SJCRH30 (cell line): ENCODE measurements around the gene USPL1. TPM values are rescaled to one million over a fixed set of nuclear protein-coding genes. Genes with fewer than 3 reads are reported as not detected.
A peak's percentile ranks its signal among the peaks of the same experiment; 100 is the strongest.

Source experiments
- DNase-seq, 2 experiments: peaks; one replicate each; pipeline ENCODE4 v3.0.0-alpha.2; 2015 to 2020
- H3K27ac ChIP-seq: fragments of 250-450 bp; sonication (Bioruptor Pico); 2 replicates; pipeline ENCODE4 v1.5.1; 2020; ENCODE audit warnings: mild to moderate bottlenecking, moderate library complexity
- H3K27me3 ChIP-seq: fragments of 250-450 bp; sonication (Bioruptor Pico); 2 replicates; pipeline ENCODE4 v1.5.1; 2020; ENCODE audit warnings: mild to moderate bottlenecking, moderate library complexity
- H3K36me3 ChIP-seq: fragments of 250-450 bp; sonication (Bioruptor Pico); 2 replicates; pipeline ENCODE4 v1.5.1; 2020; ENCODE audit warnings: mild to moderate bottlenecking, moderate library complexity
- H3K4me1 ChIP-seq: fragments of 250-450 bp; sonication (Bioruptor Pico); 2 replicates; pipeline ENCODE4 v1.5.1; 2020; ENCODE audit warnings: mild to moderate bottlenecking, moderate library complexity
- H3K4me3 ChIP-seq: fragments of 250-450 bp; sonication (Bioruptor Pico); 2 replicates; pipeline ENCODE4 v1.5.1; 2020; ENCODE audit warnings: mild to moderate bottlenecking, moderate library complexity
- H3K9me3 ChIP-seq: fragments of 250-450 bp; sonication (Bioruptor Pico); replicated peaks from 2 replicates; pipeline ENCODE4 v1.5.1; 2020; ENCODE audit warnings: mild to moderate bottlenecking, moderate library complexity
- total RNA-seq: library from RNA; depleted of rRNA; stranded (reverse); fragments of >200 nt; shearing (Covaris generic); gene quantifications from 2 replicates; pipeline ENCODE4 v1.2.3, GENCODE V29; 2014

USPL1 gene
- total RNA-seq, 1 experiment from 2014 or later: 46.0 TPM

DNA sequence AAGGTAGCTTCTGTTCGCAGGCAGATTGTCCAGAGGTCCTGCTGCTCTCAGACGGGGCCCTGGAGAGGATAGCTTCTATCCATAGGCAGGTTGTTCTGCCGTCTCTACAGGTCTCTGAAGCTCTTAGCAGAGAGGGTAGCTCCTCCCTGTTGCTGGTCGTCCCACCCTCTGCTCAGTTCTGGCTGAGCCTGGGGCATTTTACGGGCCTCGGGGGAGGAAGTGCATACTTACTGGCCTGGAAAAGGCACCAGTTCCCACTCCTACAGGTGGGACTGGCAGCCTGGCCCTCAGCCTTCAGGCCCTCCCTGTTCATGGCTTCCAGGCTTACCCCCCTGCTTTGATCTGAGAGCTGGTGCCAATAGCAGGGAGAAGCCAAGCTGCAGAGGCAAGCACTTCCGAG lies 42.3 kb downstream of the USPL1 start:
- DNase-seq: peak in 1 of 2 experiments; percentile 27
- H3K27me3 ChIP-seq: no peaks in the 10 kb centered on the region
- H3K4me1 ChIP-seq: no peaks in the 10 kb centered on the region
- H3K4me3 ChIP-seq: no peak overlapping the region
- no peaks in the 10 kb centered on the region for H3K9me3 ChIP-seq
- peaks cover 43% of the 10 kb centered on the region for H3K36me3 ChIP-seq
- H3K27ac ChIP-seq: no peak overlapping the region

DNA sequence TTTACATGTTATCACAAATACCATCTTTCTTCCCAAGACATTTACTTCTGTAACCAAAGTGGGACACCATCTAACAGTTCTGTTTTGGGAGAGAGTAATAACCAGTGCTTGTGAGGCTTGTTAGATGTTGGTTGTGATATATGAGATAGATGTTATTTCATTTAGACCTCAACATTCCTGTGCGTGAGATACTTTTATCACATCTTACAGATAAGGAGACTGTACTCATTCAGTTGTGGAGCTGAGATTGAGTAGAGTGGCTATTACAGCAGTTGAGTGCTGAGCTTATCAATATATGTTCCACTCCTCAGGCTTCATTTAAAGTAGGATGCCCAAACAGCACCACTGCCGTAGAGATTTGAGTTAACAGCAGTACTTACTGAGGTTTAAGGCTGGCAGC lies 43.1 kb downstream of the USPL1 start:
- no peak overlapping the region for H3K27ac ChIP-seq
- peaks cover 35% of the 10 kb centered on the region for H3K36me3 ChIP-seq
- no peaks in the 10 kb centered on the region for H3K27me3 ChIP-seq
- H3K9me3 ChIP-seq: no peaks in the 10 kb centered on the region
- no peak overlapping the region for H3K4me3 ChIP-seq
- H3K4me1 ChIP-seq: no peaks in the 10 kb centered on the region
- no peak for DNase-seq

DNA sequence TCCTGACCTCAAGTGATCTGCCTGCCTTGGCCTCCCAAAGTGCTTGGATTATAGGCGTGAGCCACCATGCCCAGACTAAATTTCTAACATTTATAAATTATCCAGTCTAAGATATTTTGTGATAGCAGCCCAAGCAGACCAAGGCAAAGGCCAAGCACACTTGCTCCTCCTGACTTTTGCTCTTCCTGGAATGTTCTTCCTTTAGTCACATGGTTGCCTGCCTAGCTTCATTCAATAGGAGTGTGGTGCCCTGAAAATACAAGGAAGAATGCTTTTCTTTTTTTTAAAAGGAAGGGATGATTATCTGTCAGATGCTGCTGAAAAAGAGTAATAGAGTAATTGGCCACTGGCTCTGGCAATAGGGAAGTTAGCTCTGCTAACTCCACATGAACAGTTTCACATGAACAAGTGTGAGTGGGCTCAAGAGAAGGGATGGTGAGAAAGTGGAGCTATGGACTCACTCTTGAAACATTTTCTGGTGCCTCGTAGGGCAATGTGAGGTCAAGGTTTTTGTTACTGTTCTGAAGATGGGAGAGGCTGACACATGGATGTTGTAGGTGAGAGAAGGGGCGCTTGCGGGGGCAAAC lies 47.1 kb downstream of the USPL1 start:
- Histone ChIP-seq H3K36me3 (no peaks in the 10 kb centered on the region), H3K27me3 (no peaks in the 10 kb centered on the region), H3K27ac (no peak overlapping the region), H3K4me1 (no peaks in the 10 kb centered on the region), H3K4me3 (no peak overlapping the region), H3K9me3 (no peaks in the 10 kb centered on the region)
- no peak for DNase-seq

DNA sequence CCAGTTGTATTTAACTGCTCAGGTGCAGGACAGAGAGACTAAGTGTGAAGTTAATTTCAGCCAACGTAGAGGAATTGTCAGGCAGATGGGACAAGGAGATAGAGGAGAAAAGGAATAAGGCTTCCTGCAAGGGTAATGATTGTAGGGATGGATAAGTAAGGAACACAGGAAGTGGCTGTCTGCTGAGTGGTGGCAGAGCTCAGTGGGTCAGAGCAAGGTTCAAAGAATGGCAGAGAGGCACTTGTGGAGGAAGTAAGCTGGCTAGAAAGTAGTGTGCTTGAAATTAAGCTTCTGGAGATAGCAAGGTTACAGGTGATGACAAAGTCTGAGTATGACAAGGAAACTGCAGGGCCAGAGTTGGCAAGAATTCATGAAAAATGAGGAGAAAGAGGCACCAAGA lies 47.9 kb downstream of the USPL1 start:
- no peak overlapping the region for H3K4me3 ChIP-seq
- H3K9me3 ChIP-seq: no peaks in the 10 kb centered on the region
- no peaks in the 10 kb centered on the region for H3K27me3 ChIP-seq
- no peaks in the 10 kb centered on the region for H3K36me3 ChIP-seq
- H3K27ac ChIP-seq: no peak overlapping the region
- H3K4me1 ChIP-seq: no peaks in the 10 kb centered on the region
- no peak for DNase-seq

DNA sequence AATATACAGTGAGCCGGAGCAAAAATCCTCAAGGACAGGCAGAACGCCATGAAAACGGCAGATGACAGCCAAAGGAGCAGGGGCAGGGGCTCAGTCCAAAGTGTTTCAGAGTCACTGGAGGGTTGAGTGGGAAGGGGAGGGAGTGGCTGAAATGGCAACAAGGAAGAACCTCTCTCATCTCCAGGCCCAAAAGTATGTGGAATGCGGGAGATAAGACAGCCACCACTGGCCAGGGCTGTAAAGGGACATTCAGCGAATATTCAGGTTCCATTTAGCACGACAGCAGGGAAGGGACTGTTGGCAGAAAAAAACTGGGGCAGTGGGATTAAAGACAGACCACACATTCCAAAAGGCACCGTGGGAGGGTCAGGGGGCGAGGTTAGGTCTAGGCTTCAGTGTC lies 48.4 kb downstream of the USPL1 start:
- DNase-seq: no peak
- Histone ChIP-seq H3K4me1 (no peaks in the 10 kb centered on the region), H3K36me3 (no peaks in the 10 kb centered on the region), H3K27me3 (no peaks in the 10 kb centered on the region), H3K27ac (no peak overlapping the region), H3K9me3 (no peaks in the 10 kb centered on the region), H3K4me3 (no peak overlapping the region)

DNA sequence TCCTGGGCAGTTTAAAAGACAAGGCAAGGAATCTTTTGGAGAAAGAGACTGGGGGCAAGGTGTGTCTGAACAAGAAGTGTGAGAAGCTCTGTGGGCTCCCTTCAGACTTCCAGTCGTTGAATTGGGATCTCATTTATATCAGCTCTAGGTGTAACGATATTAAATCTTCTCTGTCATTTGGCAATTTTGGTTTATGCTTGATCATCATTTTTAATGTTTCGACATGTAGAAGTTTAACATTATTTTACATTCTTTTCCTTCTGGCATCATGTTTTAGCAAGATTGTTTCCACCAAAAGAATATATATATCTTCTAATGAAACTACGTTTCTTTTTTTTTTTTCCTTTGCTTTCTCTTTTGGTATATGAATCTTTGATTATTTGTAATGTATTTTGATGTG lies 49.3 kb downstream of the USPL1 start:
- DNase-seq: no peak
- H3K4me3 ChIP-seq: no peak overlapping the region
- no peak overlapping the region for H3K27ac ChIP-seq
- no peaks in the 10 kb centered on the region for H3K9me3 ChIP-seq
- H3K4me1 ChIP-seq: no peaks in the 10 kb centered on the region
- H3K36me3 ChIP-seq: no peaks in the 10 kb centered on the region
- no peaks in the 10 kb centered on the region for H3K27me3 ChIP-seq

DNA sequence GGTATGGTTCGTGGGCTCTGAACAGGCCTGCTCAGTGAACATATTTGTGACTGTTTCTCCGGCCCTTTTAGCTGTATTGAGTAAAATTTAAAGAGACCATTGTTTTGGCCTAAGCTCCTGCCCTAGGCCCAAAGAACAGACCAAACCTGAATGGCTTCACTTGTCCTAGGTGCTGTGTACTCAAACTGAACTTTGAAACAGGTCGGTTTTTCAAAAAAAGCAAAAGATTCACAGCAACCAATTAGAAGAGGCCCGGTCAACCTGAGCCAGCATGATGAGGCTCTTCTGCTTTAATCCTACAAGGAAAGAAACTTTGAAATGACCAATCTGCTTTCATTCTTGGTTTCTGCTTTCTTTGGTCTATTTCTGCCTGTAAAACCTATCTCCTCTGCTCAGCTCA lies 50.6 kb downstream of the USPL1 start:
- H3K27me3 ChIP-seq: no peaks in the 10 kb centered on the region
- no peak for DNase-seq
- H3K9me3 ChIP-seq: 0 out of 2 replicates have a peak, but pooled peaks cover under 1% of the 10 kb centered on the region
- no peak overlapping the region for H3K27ac ChIP-seq
- no peak overlapping the region for H3K4me3 ChIP-seq
- no peaks in the 10 kb centered on the region for H3K36me3 ChIP-seq
- H3K4me1 ChIP-seq: no peaks in the 10 kb centered on the region

DNA sequence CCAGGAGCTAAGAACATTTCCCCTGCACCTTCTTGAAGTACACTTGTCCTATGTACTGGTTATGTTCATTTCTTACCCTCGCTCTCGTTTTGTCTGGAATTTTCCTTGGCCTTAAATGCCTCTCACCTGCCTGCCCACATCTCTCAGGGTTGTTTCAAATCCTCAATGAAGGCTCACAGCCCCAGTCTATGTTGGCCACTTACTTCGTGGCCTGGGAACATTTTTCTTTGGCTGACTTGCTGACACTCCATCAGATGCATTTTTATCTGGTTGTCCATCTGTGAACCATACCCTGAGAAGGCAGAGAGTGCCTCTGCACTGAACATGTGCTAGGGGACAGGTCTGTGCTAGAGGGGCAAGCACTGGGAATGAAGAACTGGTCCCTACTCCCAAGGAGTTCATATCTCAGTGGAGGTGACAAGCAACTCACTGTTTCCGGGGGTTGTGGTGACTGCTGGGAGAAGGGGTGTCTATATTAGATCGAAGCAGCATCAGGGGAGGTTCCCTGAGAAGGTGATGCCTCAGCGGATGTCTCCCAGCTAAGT lies 53.6 kb downstream of the USPL1 start:
- no peak overlapping the region for H3K27ac ChIP-seq
- H3K4me1 ChIP-seq: no peaks in the 10 kb centered on the region
- no peaks in the 10 kb centered on the region for H3K27me3 ChIP-seq
- no peak overlapping the region for H3K4me3 ChIP-seq
- DNase-seq: no peak
- H3K36me3 ChIP-seq: no peaks in the 10 kb centered on the region
- 0 out of 2 replicates have a peak, but pooled peaks cover 4% of the 10 kb centered on the region for H3K9me3 ChIP-seq

DNA sequence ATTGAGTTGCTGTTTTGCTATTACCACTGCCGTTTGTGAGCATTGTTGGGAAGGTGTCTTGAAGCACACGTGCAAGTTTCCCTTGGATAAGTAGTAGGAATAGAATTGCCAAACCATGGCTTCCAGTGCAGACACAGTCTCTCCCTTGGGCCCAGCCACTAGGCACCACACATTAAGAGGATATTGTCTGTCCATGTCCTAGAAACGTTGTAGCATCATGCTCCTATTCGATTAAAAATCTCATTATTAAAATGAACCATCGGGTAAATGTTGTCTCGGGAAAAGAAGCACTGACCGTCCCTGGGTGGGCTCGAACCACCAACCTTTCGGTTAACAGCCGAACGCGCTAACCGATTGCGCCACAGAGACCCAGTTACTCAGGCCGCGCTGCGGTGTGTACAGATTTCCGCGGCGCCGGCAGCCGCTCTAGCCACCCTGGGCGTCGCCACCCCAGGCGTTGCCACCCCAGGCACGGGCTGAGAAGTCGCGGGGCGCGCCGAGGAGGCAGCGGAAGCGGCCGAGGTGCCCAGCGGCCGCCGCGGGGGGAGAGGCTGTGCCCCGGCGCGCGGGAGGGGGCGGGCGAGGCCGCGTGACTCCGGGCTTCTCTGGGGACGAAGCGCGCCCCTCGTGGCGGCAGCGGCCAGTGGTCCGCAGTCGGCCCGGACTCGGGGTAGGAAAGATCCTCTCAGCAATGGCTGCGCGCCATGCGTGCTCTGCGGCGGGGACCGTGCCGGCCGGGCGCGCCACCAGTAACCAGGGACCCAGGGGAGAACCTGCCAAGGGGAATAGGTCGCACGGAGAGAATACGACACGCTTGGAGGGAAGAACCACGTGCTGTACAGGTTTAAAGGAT lies 56.2 kb downstream of the USPL1 start:
- DNase-seq: no peak
- H3K4me3 ChIP-seq: no peak overlapping the region
- H3K27me3 ChIP-seq: no peaks in the 10 kb centered on the region
- 0 out of 2 replicates have a peak, but pooled peaks cover 4% of the 10 kb centered on the region for H3K9me3 ChIP-seq
- no peaks in the 10 kb centered on the region for H3K4me1 ChIP-seq
- no peaks in the 10 kb centered on the region for H3K36me3 ChIP-seq
- H3K27ac ChIP-seq: no peak overlapping the region

DNA sequence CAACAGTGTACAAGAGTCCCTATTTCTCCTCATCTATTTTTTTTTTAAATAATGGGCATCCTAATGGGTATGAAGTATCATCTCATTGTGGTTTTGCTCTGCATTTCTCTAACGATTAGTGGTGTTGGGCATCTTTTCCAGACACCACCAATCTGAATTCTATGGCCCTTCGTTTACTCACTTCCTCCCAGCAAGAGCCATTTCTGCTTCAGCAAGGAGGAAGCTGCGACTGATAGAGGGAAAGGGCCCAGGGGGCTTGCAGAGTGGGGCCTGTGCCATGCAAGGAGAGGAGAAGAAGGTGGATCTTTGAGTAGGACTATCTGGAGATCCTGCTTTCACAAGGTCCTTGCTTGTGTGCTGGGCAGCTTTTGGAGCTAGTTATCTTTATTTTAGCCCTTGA lies 58.0 kb downstream of the USPL1 start:
- H3K9me3 ChIP-seq: 0 out of 2 replicates have a peak, but pooled peaks cover 4% of the 10 kb centered on the region
- no peak overlapping the region for H3K4me3 ChIP-seq
- no peaks in the 10 kb centered on the region for H3K27me3 ChIP-seq
- no peak for DNase-seq
- H3K27ac ChIP-seq: no peak overlapping the region
- no peaks in the 10 kb centered on the region; the same call in 1 of the 2 replicates for H3K4me1 ChIP-seq
- H3K36me3 ChIP-seq: no peaks in the 10 kb centered on the region

DNA sequence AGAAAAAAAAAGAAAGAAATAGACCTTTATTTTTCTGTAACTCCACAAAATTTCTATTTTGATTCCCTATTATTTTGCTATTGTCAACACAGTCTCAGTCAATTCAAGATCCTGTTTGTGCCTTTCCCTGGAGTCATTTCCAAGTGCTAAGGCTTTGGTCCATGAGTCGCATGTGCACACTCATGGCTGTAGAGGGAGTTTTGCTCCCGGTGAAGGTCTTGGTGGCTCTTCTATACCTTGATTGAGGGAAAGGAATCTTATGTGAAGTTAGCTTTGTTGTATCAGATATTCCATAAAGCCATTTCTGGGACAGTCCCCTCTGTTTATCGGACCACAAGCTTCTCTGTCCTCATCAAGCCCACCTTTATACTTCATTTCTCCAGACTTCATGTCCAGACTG lies 59.0 kb downstream of the USPL1 start:
- no peaks in the 10 kb centered on the region for H3K27me3 ChIP-seq
- H3K36me3 ChIP-seq: no peaks in the 10 kb centered on the region
- DNase-seq: peak in 1 of 2 experiments; percentile 41
- no peak overlapping the region for H3K27ac ChIP-seq
- H3K4me1 ChIP-seq: peaks cover 4% of the 10 kb centered on the region
- no peak overlapping the region for H3K4me3 ChIP-seq
- H3K9me3 ChIP-seq: 0 out of 2 replicates have a peak, but pooled peaks cover 4% of the 10 kb centered on the region

DNA sequence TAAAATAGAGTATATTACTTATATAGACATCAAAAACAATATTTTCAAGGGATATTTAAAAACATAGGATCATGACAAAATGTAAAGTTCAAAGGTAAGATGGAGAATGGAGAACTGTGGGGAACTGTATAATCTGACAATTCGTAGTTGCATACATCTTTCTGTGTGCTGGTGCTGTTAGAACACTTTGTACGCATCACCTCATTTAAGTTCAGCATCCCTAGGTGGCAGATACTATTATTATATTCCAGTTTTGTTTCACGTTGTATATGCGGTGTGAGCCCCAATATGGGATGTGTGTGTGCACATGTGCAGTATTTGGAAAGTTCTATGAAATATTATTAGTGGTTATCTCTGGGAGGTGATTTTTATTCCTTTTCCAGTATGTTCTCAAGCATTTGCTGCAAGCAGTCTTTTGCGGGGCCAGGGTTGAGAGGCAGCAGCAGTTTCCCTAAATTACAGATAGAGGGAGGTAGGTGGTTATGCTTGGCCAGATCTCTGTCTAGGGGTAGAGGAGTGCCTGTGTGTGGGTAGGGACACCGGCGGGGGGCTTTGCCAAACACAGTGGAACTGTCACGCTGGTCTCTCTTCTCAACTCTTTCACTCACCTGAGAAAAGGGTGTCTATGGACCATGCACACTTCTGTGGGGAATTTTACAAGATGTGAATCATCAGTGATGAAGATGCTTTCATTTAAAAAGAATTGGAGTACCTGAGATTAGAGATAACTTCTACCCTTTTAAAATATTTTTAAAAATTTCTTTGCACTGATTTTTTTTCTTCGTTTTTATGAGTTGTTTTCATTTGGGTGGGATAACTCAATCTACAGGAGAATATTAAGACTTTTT lies 62.0 kb downstream of the USPL1 start:
- no peaks in the 10 kb centered on the region for H3K9me3 ChIP-seq
- peak; percentile 58 to 70 for DNase-seq
- H3K4me1 ChIP-seq: peaks cover 15% of the 10 kb centered on the region
- no peaks in the 10 kb centered on the region for H3K36me3 ChIP-seq
- H3K4me3 ChIP-seq: no peak overlapping the region
- no peak overlapping the region for H3K27ac ChIP-seq
- no peaks in the 10 kb centered on the region for H3K27me3 ChIP-seq

DNA sequence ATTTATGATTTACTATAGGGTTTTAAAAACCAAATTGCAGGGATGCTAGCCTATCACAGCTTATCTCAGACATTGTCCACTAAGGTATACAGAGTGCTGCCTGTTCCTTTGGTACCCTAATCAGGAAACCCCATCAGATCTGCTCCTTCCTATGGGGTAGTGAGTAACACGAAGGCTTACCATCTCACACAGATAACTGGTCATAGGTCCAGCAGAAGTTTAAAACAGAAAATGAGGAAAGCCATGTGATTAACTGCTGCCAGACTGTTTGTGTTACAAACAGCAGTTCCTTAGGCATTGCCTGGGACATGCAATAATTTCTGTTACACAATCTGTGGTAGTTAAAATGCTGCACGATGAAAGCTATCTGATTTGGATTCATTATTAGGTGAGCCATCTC lies 64.1 kb downstream of the USPL1 start:
- Histone ChIP-seq H3K27me3 (no peaks in the 10 kb centered on the region), H3K27ac (no peak overlapping the region), H3K36me3 (no peaks in the 10 kb centered on the region), H3K4me3 (no peak overlapping the region), H3K4me1 (peaks cover 22% of the 10 kb centered on the region), H3K9me3 (no peaks in the 10 kb centered on the region)
- no peak for DNase-seq

DNA sequence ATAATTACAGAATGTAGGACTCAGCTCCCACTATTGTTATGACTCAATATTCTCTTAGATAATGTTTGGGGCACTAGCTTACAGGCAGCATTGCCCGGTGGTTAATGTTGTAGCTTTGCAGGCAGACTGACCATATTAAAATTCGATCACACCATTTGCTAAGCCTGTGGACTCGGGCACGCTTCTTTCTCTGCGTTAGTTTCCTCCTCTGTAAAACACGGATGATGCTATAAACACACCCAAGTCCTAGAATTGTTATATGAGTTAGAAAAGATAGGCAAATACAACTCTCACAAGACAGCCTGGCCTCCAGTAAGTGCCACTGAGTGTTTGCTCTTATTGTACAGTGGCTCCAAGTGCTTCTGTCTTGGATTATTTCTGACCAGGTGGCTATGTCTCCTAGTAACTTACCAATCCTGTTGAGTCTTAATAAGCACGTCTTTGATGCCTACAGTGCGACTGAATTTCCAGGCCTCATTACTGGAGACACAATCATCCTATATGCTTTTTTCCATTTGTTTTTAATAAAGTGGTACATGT lies 67.7 kb downstream of the USPL1 start:
- peak in 1 of 2 experiments; percentile 31 for DNase-seq
- Histone ChIP-seq H3K9me3 (peaks cover 4% of the 10 kb centered on the region; the same call in 1 of the 2 replicates), H3K27me3 (no peaks in the 10 kb centered on the region), H3K36me3 (no peaks in the 10 kb centered on the region), H3K27ac (no peak overlapping the region), H3K4me1 (peaks cover 31% of the 10 kb centered on the region), H3K4me3 (no peak overlapping the region)
